NCI-H2227 (cell line): ENCODE results near the gene MOB2.
A peak's percentile ranks its signal among the peaks of the same experiment; 100 is the strongest.

Experiments used
- DNase-seq: peaks from one replicate; lab custom pipeline; 2025; ENCODE audit not compliant: unreplicated experiment; lab: John Stamatoyannopoulos, UW

Gene MOB2

DNA sequence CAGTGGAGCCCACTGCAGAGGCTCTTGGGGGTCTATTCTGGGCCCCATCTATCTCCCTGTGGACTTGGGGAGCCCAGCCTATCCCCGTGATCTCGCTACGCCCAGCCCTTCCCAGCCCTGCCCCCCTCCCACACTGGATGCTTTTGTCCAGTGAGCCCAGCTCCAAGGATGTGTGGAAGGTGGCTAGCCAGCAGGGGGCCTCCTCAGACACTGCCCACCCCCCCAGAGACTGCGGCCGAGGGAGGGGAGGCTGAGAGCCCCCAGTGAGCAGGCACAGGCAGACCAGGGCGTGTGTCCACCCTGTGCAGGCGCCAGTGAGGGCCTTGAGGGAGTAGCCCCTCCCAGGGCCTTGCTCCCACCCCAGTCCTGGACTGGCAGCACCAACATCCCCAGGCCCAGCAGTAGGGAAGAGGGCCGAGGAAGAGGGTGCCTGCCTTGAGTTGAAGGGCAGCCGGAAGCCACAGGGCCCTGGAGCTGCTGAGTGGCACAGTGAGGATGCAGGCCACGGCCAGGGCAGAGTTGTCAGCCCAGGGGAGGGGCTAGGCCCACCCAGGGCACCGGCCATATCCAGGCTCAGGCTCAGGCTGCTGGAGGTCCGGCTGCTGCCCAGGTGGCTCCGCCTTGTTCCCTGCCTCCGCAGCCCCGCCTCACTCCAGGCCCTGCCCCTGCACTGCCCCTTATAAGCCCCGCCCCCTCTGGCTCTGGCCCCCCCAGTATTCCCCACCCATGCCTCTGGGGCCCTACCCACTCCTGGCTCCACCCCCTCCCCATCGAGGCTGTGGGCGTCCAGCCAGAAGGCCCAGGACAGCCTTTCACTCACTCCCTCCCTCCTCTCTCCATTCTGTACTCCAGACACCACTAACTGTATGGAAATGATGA, 28.0 kb downstream of the MOB2 start:
- DNase-seq: peak; percentile 36

- DNase-seq: no peak
Measured at GRCh38 chr11:1457856-1458255, 28.7 kb downstream of the MOB2 start.

GRCh38 chr11:1457326-1457680, 29.3 kb downstream of the MOB2 start:
- no peak for DNase-seq

DNA sequence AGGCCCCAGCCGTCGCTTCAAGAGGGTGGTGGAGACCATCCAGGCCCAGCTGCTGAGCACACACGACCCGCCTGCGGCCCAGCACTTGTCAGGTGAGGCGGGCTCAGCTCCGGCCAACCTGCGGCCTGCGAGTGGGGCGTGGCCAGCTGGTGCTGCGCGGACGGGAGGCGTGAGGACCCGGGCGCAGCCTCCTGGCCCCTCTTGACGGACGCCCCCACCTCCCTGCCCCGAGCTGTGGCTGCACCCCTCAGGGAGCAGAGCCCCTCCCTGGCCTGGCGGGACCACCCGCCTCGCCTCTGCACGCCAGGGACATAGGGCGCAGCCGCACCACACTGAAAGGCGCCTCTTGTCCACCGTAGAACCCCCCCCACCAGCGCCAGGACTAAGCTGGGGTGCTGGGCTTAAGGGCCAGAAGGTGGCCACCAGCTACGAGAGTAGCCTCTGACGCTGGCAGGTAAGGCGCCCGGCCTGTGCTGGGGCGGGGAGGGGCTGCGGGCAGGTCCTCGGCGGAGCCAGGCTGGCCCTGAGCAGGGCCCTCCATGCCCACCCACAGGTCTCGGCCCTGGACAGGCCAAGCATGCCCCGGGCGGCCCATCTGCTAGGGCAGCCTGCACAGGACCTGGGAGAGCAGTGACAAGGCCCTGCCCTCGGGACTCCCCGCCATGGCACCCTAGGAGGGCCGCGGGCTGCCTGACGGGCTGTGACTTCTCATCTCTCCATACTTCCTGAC, 29.8 kb downstream of the MOB2 start:
- DNase-seq: no peak

GRCh38 chr11:1456176-1456575, 30.4 kb downstream of the MOB2 start:
- no peak for DNase-seq

DNA sequence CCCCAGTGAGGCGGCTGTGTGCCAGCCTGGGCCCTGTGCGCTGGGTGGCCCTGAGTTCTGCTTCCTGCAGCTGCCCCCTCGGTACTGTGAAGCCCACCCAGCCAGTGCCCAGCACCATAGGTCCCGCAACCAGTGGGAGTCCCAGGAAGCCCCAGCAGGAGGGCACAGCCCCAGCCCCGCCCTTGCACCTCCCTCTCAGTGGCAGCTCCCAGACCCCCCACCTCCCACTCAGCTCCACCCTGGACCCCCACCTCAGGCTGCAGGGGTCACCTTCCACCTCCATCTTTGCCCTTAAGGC, 30.9 kb downstream of the MOB2 start:
- DNase-seq: no peak

GRCh38 chr11:1455032-1455762, 31.4 kb downstream of the MOB2 start:
- no peak for DNase-seq

- DNase-seq: no peak
Measured at GRCh38 chr11:1454576-1454975, 32.0 kb downstream of the MOB2 start.

GRCh38 chr11:1453611-1454034, 33.0 kb downstream of the MOB2 start:
- DNase-seq: no peak

DNA sequence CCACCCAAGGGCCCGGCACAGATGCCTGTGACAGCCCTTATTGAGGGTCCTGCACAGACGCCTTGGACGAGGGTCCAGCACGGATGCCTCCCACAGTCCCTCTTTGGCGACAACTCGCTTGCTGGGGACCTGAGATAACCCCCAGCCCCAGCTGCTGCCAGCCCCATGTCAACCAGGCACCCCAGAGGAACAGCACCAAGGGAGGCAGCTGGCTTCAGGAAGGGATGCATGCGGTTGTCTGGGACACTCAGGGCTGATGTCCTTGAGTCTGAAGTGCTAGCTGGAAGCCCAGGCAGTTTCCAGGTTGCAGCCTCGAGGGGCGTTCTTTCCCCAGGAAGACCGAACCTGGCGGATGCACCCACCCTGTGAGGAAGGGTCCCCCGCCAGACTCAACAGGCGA, 33.8 kb downstream of the MOB2 start:
- no peak for DNase-seq

DNA sequence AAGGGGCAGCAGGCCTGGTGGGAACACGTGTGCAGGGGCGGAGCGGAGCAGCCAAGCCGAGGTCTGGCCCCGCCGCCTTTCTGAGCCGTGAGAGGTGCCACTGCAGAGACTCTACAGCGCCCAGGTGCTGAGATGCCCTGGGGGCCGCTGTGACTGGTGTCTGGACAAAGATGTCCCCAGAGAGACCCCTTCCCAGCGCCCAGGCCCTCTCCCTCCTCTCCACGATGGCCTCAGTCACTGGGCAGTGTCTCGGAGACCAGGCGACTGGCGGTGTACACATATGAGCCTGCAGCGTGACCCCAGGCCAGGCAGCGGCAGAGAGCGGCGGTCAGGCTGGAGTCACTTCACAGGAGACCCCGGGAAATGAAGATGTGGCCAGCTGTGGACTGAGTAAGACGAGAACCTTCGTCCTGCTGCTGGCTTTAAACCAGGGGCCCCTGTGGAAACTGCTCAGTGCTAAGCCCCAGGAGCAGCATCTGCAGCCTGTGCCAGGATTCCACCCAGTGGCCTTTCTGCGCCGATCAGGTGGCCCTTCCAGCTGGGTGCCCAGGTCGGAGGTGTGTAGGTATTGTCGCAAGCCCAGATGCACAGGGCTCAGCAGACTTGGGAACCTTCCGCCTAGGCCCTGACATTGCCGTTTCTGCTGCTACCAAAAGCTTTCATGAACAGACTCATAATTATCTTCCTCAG, 34.7 kb downstream of the MOB2 start:
- DNase-seq: no peak

GRCh38 chr11:1450949-1451710, 35.4 kb downstream of the MOB2 start:
- DNase-seq: no peak

- DNase-seq: no peak
Measured at GRCh38 chr11:1450344-1450875, 36.2 kb downstream of the MOB2 start.

DNA sequence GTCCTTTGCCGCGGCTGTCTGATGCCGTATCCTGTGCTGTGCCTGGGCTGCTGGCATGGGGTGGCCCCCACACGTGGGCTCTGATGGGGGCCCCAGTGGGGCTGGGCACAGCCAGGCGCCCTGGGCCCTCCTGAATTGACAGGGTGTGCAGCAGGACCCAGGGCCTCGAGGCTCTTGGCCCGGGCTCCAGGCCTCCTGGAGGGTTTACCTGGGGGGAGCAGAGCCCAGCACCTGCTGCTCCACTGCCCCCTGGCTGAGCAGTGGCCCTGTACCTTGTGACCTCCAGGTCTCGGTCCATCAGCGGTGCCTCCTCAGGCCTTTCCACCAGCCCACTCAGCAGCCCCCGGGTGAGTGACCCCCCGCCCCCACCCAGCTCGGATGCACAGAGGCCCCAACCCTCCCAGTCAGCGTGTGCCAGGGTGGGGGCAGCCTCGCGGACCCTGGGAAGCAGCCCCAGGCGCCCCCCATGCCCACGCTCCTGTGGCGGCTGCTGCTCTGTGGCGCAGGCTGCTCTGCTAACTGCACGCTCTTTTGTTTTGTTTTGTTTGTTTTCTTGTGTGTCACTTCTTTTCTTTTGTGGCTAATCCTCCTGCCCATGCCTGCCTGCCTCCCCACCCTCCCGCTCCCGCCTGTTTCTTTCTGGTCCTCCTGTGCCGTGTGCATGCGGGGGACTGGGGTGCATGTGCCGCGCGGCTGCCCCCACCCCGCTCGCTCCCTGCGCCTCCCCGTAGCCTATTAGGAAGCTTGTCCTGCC, 36.9 kb downstream of the MOB2 start:
- no peak for DNase-seq

DNA sequence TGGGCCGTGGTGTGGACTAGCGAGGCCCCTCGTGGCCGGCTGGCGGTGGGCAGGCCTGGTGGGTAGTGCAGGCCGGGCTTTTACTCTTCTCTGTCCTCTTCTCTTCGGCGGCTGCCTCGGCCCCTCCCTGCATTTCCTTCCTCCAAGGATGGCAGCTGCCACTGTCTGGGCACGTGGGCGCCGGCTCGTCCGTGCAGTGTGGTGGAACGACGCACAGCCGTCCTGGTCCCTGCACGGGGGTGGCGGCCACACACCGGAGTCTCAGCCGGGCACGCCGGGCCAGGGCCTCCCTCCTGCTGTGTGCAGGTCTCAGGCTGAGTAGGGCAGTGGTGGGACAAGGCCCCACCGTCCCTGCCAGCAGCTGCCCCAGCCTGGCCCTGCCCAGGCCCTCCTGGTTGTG, 37.7 kb downstream of the MOB2 start:
- DNase-seq: no peak

DNA sequence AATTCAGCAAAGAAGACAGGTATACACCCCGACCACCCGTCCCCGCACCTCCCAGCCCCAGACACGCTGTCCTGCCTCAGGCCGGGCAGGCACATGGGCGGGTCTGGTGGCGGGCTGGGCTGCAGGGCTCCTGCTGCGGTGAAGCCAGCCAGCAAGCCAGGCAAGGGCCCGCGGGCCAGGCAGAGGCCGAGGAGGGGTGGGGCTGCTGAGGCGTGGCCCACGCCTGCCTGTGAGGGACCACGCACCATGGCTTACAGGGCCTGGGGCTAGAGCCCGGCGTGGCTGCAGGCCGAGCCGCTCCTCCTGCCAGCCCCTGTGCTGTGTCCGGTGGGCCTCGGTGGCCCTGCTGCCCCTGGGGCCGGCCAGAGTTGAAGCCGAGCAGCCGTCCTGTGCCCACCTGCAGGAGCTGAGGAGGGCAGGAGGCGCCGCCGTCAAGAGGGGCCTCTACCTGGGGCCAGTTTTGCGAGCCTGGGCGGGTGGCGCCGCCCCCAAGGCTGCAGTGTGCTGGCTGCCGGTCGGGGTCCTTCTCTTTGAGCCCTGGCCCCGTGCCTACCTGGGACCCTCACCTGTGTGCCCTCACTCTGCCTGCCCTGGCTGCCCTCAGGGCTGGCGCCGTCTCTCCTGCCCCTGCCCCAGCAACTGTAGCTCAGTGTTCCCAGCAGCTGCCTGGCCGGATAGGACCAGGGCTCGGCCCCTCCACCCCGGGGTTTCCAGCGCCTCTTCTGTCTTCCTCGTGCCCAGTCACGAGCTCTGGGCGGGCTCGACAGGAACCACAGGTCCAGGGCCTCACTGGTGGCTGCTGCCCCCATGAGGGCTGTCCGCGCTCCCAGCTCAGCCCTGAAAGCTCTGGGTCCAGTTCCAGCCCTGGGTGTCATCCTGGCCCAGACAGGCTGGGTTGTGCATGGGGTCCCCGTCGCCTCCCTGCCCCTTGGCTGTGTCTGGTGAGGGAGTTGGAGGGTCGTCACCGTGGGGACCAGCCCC, 38.4 kb downstream of the MOB2 start:
- no peak for DNase-seq

- DNase-seq: no peak
Measured at GRCh38 chr11:1446623-1447022, 40.0 kb downstream of the MOB2 start.

GRCh38 chr11:1445741-1446445, 40.7 kb downstream of the MOB2 start:
- no peak for DNase-seq
